Measurements from ENCODE around the gene BPIFB1.

Gene BPIFB1

DNA sequence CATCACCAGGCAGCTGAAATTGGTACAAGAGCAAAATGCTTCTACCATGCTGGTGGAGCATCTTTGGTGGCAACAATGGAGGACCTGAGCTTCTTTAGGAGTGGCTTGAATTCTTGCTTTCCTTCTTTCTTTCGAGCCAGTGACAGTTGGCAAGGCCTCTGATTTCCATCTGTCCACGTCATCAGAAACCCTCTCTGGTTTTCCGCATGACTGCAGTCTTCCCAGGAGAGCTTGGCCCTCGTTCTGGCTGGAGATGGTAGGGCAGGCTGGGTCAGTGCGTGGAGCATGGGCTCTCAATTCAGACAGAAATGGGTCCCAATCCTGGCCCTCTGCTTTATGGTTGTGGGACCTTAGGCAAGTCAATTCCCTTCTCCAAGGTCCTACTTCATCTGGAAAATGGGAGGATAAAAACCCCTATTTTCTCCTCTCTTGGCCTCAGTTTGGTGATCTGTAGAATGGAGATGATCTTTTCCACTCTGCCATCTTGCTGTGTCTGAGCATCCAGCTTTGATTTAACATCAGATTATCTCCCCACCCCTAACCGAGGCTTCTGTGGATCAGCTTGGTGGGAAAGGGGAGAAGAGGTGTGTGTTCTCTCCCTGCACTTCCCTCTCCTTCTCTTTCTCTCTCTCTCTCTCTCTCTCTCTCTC lies 3.6 kb upstream of the BPIFB1 start:
- Mint-ChIP-seq H3K4me3 (no peak overlapping the region), H3K27me3 (ENCODE audit: low read depth) (peaks cover 8% of the 10 kb centered on the region), H3K27ac (no peak overlapping the region)

DNA sequence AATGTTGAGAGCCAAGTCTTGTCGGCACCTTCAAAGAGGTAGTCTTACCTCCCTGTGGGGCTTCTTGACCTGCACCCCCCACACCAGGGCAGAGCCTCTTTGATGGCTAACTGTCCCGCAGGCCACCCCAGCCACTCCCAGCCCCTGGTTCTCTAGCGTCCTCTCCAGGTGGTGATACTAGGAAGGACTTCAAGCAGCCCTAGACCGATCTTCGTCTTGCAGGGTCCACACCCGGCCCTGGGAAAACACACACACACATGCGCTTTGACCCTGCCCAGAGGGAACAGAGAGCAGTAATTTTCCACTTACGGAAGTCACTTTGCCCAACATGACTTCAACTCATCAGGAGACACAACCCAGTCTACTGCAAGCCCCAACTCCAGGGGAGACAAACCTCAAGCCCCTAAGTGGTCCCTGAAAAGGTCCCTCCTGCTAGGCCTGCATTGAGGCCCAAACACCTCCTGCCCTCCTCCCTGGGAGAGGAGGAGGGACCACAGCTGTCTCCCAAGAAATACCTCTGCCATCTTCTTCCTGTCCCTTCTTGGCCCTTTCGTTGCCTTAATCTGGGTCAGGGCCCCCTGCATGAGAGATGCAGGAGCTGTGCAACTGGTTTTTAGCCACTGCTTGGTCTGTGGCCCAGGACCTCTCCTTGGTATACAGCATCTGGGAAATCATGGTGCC lies 2.9 kb upstream of the BPIFB1 start:
- H3K27ac Mint-ChIP-seq: no peak overlapping the region
- no peak overlapping the region for H3K4me3 Mint-ChIP-seq
- H3K9me3 Mint-ChIP-seq: no peaks in the 10 kb centered on the region
- H3K27me3 Mint-ChIP-seq (ENCODE audit: low read depth): peaks cover 8% of the 10 kb centered on the region
- H3K4me1 Mint-ChIP-seq (ENCODE audit: low read depth): no peaks in the 10 kb centered on the region
- no peaks in the 10 kb centered on the region for H3K36me3 Mint-ChIP-seq (ENCODE audit: low read depth)

More for the DNA sequence above, 3.6 kb upstream of the BPIFB1 start:
- H3K9me3 Mint-ChIP-seq: no peaks in the 10 kb centered on the region
- no peaks in the 10 kb centered on the region for H3K36me3 Mint-ChIP-seq (ENCODE audit: low read depth)
- no peaks in the 10 kb centered on the region for H3K4me1 Mint-ChIP-seq (ENCODE audit: low read depth)

DNA sequence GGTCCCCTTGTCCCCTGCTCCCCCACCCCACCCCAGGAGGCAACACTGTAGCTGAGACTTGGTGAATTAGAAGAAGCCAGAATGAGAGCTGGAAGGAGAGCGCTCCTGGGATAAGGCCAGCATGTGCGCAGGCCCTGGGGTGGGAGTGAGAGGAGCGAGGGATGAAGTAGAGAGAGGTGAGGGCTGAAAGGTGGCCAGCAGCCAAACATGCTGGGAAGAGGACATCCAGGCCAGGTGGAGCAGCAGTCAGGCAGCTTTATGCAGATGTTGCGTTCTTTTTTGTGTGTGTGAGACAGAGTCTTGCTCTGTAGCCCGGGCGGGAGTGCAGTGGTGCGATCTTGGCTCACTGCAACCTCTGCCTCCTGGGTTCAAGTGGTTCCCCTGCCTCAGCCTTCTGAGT lies 2.2 kb upstream of the BPIFB1 start:
- Mint-ChIP-seq H3K36me3 (ENCODE audit: low read depth) (no peaks in the 10 kb centered on the region), H3K9me3 (no peaks in the 10 kb centered on the region), H3K27ac (no peak overlapping the region), H3K4me1 (ENCODE audit: low read depth) (no peaks in the 10 kb centered on the region), H3K4me3 (no peak overlapping the region), H3K27me3 (ENCODE audit: low read depth) (peaks cover 8% of the 10 kb centered on the region)

DNA sequence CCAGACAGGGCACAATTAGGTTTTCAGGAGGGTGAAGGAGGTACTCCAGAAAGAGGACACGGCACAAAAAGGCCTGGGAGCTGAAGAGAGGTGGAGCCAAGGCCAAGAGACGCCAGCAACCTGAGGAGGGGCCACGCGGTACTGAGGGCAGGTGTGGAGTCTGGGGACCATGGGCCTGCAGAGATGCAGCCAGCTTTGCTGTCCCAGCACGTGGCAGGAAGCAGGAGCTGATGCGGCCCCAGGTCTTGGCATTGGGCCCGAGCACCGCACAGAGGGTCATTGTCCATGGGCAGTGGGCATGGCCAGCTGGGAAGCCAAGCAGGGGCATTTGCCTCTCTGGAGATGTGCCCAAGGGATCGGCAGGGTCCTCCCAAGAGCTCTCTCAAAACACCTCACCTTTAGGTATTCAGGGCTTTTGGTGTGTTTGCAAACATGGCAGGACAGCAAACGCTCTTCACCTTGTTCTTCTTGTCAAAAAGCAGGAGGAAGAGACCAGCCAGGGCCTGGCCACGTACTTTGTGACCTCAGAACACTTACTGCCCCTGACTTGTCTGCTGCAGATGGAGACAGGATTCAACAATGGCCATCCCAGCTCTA lies 1.4 kb upstream of the BPIFB1 start:
- no peaks in the 10 kb centered on the region for H3K4me1 Mint-ChIP-seq (ENCODE audit: low read depth)
- H3K27me3 Mint-ChIP-seq (ENCODE audit: low read depth): peaks cover 4% of the 10 kb centered on the region
- no peaks in the 10 kb centered on the region for H3K36me3 Mint-ChIP-seq (ENCODE audit: low read depth)
- no peak overlapping the region for H3K27ac Mint-ChIP-seq
- no peaks in the 10 kb centered on the region for H3K9me3 Mint-ChIP-seq
- H3K4me3 Mint-ChIP-seq: no peak overlapping the region

DNA sequence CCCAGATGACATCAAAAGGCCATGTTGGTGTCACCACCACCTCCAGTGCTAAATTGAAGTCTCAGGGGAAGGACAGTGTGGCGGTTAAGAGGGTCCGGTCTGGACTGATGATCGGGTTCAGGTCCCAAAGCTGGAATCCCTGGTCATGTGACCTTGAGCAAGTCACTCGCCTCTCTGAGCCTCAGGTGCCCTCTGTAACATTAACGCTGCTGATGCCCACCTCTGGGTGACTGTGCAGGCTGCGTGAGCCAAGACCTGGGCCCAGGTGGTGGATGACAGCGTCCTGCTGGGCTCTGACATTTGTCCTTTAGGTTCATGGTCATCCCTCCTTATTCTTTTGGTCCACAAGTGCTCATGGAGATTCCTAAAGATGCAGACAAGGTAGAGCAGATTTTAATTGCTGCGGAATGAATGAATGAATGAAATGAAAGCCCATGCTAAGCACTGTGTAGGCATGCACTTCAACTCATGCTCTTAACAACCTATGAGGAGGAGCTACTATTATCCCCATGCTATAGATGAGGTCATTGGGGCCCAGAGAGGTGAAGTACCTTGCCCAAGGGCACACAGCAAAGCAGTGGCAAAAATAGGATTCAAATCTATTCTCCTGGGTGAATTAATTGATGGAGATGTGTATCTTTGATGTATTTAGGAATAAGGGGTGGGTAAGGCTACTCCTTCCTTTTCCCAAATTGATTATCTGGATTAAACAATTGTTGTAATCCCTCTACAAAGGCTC lies 649 bp upstream of the BPIFB1 start:
- Mint-ChIP-seq H3K4me1 (ENCODE audit: low read depth) (no peaks in the 10 kb centered on the region), H3K4me3 (no peak overlapping the region), H3K27me3 (ENCODE audit: low read depth) (peaks cover 7% of the 10 kb centered on the region), H3K36me3 (ENCODE audit: low read depth) (no peaks in the 10 kb centered on the region), H3K9me3 (no peaks in the 10 kb centered on the region), H3K27ac (no peak overlapping the region)

DNA sequence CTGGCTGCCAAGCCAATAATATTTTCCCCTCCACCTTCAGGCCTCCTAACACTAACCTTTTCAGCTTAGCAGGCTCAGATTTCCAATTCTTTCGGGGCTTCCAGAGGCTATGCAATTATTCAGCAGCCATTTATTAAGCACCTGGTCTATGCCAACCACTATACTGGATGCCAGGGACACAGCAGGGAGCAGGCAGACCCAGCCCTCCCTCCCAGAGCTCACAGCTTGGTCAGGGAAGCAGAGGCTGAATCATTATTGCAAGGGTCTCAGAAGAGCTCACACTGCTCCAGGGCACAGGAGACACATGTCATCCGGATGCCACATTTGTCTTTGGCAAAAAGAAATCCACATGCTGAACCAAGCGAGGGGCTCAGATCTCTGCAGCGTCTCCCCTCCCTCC lies 1.3 kb downstream of the BPIFB1 start:
- Mint-ChIP-seq H3K36me3 (ENCODE audit: low read depth) (no peaks in the 10 kb centered on the region), H3K9me3 (no peaks in the 10 kb centered on the region), H3K27me3 (ENCODE audit: low read depth) (peaks cover 7% of the 10 kb centered on the region), H3K27ac (no peak overlapping the region), H3K4me1 (ENCODE audit: low read depth) (no peaks in the 10 kb centered on the region), H3K4me3 (no peak overlapping the region)

DNA sequence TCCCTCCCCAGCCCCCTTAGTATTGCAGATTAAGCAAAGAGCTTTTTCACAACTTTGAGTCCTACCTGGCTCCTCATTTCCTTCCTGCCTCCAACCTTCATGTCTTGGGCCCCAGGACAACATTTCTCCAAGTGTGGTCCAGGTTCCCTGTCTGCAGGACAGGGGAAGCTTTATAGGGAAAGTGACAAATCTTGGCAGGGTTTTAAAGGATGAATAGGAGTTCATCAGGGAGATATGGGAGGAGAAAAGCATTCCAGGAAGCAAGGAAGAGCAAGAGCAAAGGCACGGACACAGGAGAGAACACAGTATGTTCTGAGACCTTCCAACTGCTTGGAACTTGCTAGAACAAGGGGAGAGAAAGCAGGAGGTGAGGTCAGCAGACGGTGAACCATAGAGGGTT lies 1.9 kb downstream of the BPIFB1 start:
- Mint-ChIP-seq H3K4me3 (no peak overlapping the region), H3K36me3 (ENCODE audit: low read depth) (no peaks in the 10 kb centered on the region), H3K9me3 (no peaks in the 10 kb centered on the region), H3K27ac (no peak overlapping the region), H3K27me3 (ENCODE audit: low read depth) (peaks cover 7% of the 10 kb centered on the region), H3K4me1 (ENCODE audit: low read depth) (no peaks in the 10 kb centered on the region)

DNA sequence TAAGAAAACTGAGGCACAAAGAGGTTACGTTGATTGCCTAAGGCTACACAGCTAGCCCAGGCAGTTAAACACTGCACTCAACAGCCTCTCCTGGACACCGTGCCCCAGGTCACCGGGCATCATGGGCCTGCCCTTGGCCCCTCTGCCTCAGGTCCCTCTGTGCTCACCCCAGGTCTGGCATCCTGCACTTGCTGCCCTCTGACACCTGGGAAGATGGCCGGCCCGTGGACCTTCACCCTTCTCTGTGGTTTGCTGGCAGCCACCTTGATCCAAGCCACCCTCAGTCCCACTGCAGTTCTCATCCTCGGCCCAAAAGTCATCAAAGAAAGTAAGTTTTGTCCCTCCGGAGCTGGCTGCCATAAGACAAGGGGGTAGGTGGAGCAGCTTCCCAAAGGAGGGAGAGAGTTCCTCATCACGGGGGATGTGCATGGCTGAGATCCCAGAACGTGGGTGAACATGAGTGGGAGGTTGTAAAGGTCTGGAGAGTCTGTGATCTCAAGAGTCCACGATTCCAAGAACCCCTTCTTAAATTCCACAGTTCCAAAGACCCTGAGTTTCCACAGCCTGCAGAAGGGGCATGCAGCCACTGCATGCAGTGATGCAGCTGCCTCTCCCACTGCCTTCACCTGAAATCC lies 3.0 kb downstream of the BPIFB1 start:
- H3K27ac Mint-ChIP-seq: no peak overlapping the region
- no peak overlapping the region for H3K4me3 Mint-ChIP-seq

DNA sequence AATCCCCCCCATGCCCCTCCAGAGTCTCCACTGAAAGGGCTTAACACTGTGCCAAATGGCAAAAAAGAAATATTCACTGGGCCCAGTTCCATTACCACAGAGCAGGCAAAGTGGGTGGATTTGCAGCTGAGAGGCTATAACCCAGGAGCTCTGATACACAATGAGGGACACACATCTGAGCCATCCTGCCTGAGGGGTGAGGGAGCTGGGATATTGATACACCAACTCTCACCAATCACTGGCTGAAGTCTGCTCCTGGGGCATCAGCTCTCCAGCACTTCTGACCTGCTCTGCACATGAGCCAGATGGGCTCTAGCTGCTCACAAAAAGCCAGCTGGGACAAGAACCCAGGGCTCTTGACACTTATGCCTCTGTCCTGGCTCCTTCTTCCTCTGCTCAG lies 4.9 kb downstream of the BPIFB1 start:
- H3K4me1 Mint-ChIP-seq (ENCODE audit: low read depth): no peaks in the 10 kb centered on the region
- H3K27ac Mint-ChIP-seq: no peak overlapping the region
- no peak overlapping the region for H3K4me3 Mint-ChIP-seq
- no peaks in the 10 kb centered on the region for H3K9me3 Mint-ChIP-seq
- H3K27me3 Mint-ChIP-seq (ENCODE audit: low read depth): peaks cover 7% of the 10 kb centered on the region
- no peaks in the 10 kb centered on the region for H3K36me3 Mint-ChIP-seq (ENCODE audit: low read depth)

More for the DNA sequence above, 3.0 kb downstream of the BPIFB1 start:
- no peaks in the 10 kb centered on the region for H3K9me3 Mint-ChIP-seq
- H3K36me3 Mint-ChIP-seq (ENCODE audit: low read depth): no peaks in the 10 kb centered on the region
- peaks cover 7% of the 10 kb centered on the region for H3K27me3 Mint-ChIP-seq (ENCODE audit: low read depth)
- no peaks in the 10 kb centered on the region for H3K4me1 Mint-ChIP-seq (ENCODE audit: low read depth)

DNA sequence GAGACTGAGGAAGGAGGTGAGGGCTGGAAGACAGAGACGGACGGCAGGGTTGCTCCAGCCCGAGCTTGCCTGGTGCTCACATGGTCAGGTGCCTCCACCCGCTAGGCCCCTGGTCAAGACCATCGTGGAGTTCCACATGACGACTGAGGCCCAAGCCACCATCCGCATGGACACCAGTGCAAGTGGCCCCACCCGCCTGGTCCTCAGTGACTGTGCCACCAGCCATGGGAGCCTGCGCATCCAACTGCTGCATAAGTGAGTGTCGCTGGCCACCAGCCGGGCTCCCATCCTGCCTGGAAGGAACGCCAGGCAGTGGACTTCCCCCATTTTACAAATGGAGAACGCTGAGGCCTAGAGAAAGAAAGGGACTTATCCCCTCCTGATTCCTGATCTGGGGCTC lies 7.8 kb downstream of the BPIFB1 start:
- H3K4me3 Mint-ChIP-seq: no peak overlapping the region
- no peaks in the 10 kb centered on the region for H3K9me3 Mint-ChIP-seq
- H3K36me3 Mint-ChIP-seq (ENCODE audit: low read depth): no peaks in the 10 kb centered on the region
- H3K27ac Mint-ChIP-seq: no peak overlapping the region
- peaks cover 12% of the 10 kb centered on the region for H3K27me3 Mint-ChIP-seq (ENCODE audit: low read depth)
- H3K4me1 Mint-ChIP-seq (ENCODE audit: low read depth): no peaks in the 10 kb centered on the region

DNA sequence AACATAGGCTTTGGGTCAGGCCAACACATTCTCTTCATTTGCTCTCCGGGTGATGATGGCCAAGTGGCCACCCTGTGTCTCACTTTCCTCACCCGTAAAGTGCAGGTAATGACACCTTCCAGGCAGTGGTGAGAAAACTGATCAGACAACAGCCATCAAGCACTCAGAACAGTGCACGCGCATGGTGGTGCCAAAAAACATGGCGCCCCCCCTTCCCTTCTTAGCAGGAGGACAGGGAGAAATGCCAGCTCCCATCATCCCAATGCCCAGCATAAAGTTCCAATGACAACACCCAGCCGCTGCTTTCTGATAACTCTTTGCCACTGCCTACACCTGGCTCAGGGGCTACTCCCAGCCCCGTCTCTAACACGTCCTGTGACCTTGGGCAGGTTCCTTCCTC lies 8.4 kb downstream of the BPIFB1 start:
- H3K27ac Mint-ChIP-seq: no peak overlapping the region
- H3K36me3 Mint-ChIP-seq (ENCODE audit: low read depth): no peaks in the 10 kb centered on the region
- H3K4me1 Mint-ChIP-seq (ENCODE audit: low read depth): no peaks in the 10 kb centered on the region
- peaks cover 14% of the 10 kb centered on the region for H3K27me3 Mint-ChIP-seq (ENCODE audit: low read depth)
- no peaks in the 10 kb centered on the region for H3K9me3 Mint-ChIP-seq
- no peak overlapping the region for H3K4me3 Mint-ChIP-seq

DNA sequence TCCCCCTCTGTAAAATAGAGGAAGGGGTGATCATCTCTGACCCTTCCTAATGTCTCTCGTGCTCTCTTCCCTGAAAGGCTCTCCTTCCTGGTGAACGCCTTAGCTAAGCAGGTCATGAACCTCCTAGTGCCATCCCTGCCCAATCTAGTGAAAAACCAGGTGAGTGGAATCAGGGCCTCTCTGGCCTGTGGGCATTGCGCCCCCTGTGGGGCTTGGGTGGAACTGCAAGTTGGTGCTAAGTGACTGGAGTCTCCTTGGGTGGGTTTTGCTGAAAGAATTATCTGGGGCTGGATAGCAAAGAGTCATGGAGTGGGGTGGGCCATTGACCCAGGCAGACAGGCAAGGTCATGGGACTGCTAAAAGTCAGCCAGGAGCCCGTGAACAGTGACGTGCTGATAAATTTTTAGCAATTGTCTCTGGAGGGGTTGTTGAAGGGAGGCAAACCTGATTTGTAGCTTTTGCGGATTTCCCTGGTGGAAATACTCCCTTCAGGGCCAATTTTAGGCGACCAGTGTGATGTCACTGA lies 8.9 kb downstream of the BPIFB1 start:
- Mint-ChIP-seq H3K27me3 (ENCODE audit: low read depth) (peaks cover 14% of the 10 kb centered on the region), H3K27ac (no peak overlapping the region), H3K4me1 (ENCODE audit: low read depth) (no peaks in the 10 kb centered on the region), H3K4me3 (no peak overlapping the region), H3K9me3 (no peaks in the 10 kb centered on the region), H3K36me3 (ENCODE audit: low read depth) (no peaks in the 10 kb centered on the region)

DNA sequence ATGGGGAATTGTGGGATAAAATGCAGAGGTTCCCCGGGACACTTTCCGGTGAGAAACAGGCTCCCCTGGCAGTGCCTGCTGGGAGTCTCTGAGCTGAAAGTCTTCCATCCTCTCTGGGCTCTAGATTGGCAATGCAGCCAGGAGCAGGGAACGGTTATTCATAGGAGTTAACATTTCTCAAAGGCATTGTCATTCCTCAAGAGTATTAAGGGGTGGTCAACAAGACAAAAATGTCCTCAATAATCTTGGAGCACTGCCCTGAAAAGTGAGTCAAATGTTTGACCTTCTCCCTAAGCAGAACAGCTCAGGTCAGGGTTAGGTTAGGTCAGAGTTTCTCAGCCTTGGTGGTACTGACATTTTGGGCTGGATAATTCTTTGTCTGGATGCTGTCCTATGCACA lies 13.2 kb downstream of the BPIFB1 start:
- H3K36me3 Mint-ChIP-seq (ENCODE audit: low read depth): no peaks in the 10 kb centered on the region
- H3K4me3 Mint-ChIP-seq: no peak overlapping the region
- peaks cover 22% of the 10 kb centered on the region for H3K27me3 Mint-ChIP-seq (ENCODE audit: low read depth)
- peaks cover 6% of the 10 kb centered on the region for H3K4me1 Mint-ChIP-seq (ENCODE audit: low read depth)
- H3K9me3 Mint-ChIP-seq: no peaks in the 10 kb centered on the region
- no peak overlapping the region for H3K27ac Mint-ChIP-seq

DNA sequence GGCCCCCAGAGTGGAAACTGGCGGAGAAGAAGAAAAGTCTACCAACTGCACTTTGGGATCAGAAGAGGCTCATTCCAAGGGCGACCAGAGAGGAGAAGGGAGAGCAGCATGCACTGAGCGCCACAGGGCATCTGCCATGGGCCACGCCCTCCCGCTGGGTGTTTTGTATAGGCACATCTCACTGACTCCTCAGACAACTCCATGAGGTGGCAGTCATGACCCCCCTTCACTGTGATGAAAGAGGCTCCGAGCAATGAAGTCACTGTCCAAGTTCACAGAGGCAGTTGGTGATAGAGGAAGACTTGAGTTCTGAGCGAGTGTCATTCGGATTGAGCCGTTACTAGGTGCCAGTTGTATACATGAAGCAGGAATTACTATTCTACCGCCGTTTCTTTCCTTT lies 15.4 kb downstream of the BPIFB1 start:
- Mint-ChIP-seq H3K4me3 (no peak overlapping the region), H3K27me3 (ENCODE audit: low read depth) (peaks cover 22% of the 10 kb centered on the region), H3K4me1 (ENCODE audit: low read depth) (peaks cover 6% of the 10 kb centered on the region), H3K9me3 (no peaks in the 10 kb centered on the region), H3K27ac (no peak overlapping the region), H3K36me3 (ENCODE audit: low read depth) (no peaks in the 10 kb centered on the region)

Measured in T-helper 1 cell treated with Interleukin-12 subunit alpha and Interleukin-12 subunit beta and Interleukin-4 antibody, amounts not matched to agents 30 μg/mL and 1 μg/mL, for 36 hours (primary cell).